Measurements from ENCODE around the gene CSF1.
"Not testable (repeated sequence)": the region's sequence is repeated elsewhere in the genome, so short reads cannot be mapped to it uniquely, and the experiment has no call there.

CSF1 gene

GRCh38 chr1:109933856-109934711 is 23.4 kb downstream of the CSF1 start:
- Histone ChIP-seq H3K27ac (ENCODE audit: low read length) (no peak overlapping the region), H3K9ac (ENCODE audit: low read length) (no peak overlapping the region), H3K27me3 (ENCODE audit: control insufficient read depth, insufficient read depth, low read length) (no peaks in the 10 kb centered on the region), H3K36me3 (ENCODE audit: control insufficient read depth, low read depth, low read length) (no peaks in the 10 kb centered on the region), H3K4me1 (ENCODE audit: control insufficient read depth, low read depth, low read length) (peaks cover 7% of the 10 kb centered on the region), H3K4me3 (ENCODE audit: low read length) (no peak overlapping the region), H3K9me3 (ENCODE audit: control insufficient read depth, low read depth, low read length) (no peaks in the 10 kb centered on the region)

GRCh38 chr1:109935451-109935900 is 24.8 kb downstream of the CSF1 start:
- H3K9ac ChIP-seq (ENCODE audit: low read length), result no peak overlapping the region
- H3K9me3 ChIP-seq (ENCODE audit: control insufficient read depth, low read depth, low read length), result no peaks in the 10 kb centered on the region
- H3K36me3 ChIP-seq (ENCODE audit: control insufficient read depth, low read depth, low read length), result no peaks in the 10 kb centered on the region
- peaks cover 7% of the 10 kb centered on the region for H3K4me1 ChIP-seq (ENCODE audit: control insufficient read depth, low read depth, low read length)
- H3K4me3 ChIP-seq (ENCODE audit: low read length), result no peak overlapping the region
- no peaks in the 10 kb centered on the region for H3K27me3 ChIP-seq (ENCODE audit: control insufficient read depth, insufficient read depth, low read length)
- no peak overlapping the region for H3K27ac ChIP-seq (ENCODE audit: low read length)

- Histone ChIP-seq H3K27ac (ENCODE audit: low read length) (no peak overlapping the region), H3K27me3 (ENCODE audit: control insufficient read depth, insufficient read depth, low read length) (no peaks in the 10 kb centered on the region), H3K9ac (ENCODE audit: low read length) (no peak overlapping the region), H3K4me1 (ENCODE audit: control insufficient read depth, low read depth, low read length) (no peaks in the 10 kb centered on the region), H3K4me3 (ENCODE audit: low read length) (no peak overlapping the region), H3K9me3 (ENCODE audit: control insufficient read depth, low read depth, low read length) (no peaks in the 10 kb centered on the region), H3K36me3 (ENCODE audit: control insufficient read depth, low read depth, low read length) (no peaks in the 10 kb centered on the region)
Measured at GRCh38 chr1:109937738-109938137, 27.1 kb downstream of the CSF1 start.

- Histone ChIP-seq H3K9ac (ENCODE audit: low read length) (no peak overlapping the region), H3K4me3 (ENCODE audit: low read length) (no peak overlapping the region), H3K4me1 (ENCODE audit: control insufficient read depth, low read depth, low read length) (no peaks in the 10 kb centered on the region), H3K27ac (ENCODE audit: low read length) (no peak overlapping the region), H3K27me3 (ENCODE audit: control insufficient read depth, insufficient read depth, low read length) (no peaks in the 10 kb centered on the region), H3K9me3 (ENCODE audit: control insufficient read depth, low read depth, low read length) (no peaks in the 10 kb centered on the region), H3K36me3 (ENCODE audit: control insufficient read depth, low read depth, low read length) (no peaks in the 10 kb centered on the region)
Measured at GRCh38 chr1:109938556-109938955, 27.9 kb downstream of the CSF1 start.

- Histone ChIP-seq H3K27me3 (ENCODE audit: control insufficient read depth, insufficient read depth, low read length) (no peaks in the 10 kb centered on the region), H3K4me3 (ENCODE audit: low read length) (no peak overlapping the region), H3K9me3 (ENCODE audit: control insufficient read depth, low read depth, low read length) (no peaks in the 10 kb centered on the region), H3K27ac (ENCODE audit: low read length) (no peak overlapping the region), H3K4me1 (ENCODE audit: control insufficient read depth, low read depth, low read length) (no peaks in the 10 kb centered on the region), H3K36me3 (ENCODE audit: control insufficient read depth, low read depth, low read length) (no peaks in the 10 kb centered on the region), H3K9ac (ENCODE audit: low read length) (no peak overlapping the region)
Measured at GRCh38 chr1:109942434-109942833, 31.8 kb downstream of the CSF1 start.

GRCh38 chr1:109944541-109944940 is 33.9 kb downstream of the CSF1 start:
- Histone ChIP-seq H3K27me3 (ENCODE audit: control insufficient read depth, insufficient read depth, low read length) (no peaks in the 10 kb centered on the region), H3K36me3 (ENCODE audit: control insufficient read depth, low read depth, low read length) (no peaks in the 10 kb centered on the region), H3K9me3 (ENCODE audit: control insufficient read depth, low read depth, low read length) (no peaks in the 10 kb centered on the region), H3K4me1 (ENCODE audit: control insufficient read depth, low read depth, low read length) (peaks cover 6% of the 10 kb centered on the region), H3K27ac (ENCODE audit: low read length) (no peak overlapping the region), H3K4me3 (ENCODE audit: low read length) (no peak overlapping the region), H3K9ac (ENCODE audit: low read length) (no peak overlapping the region)

GRCh38 chr1:109946511-109946910 is 35.9 kb downstream of the CSF1 start:
- Histone ChIP-seq H3K9ac (ENCODE audit: low read length) (no peak overlapping the region), H3K4me1 (ENCODE audit: control insufficient read depth, low read depth, low read length) (peaks cover 6% of the 10 kb centered on the region), H3K4me3 (ENCODE audit: low read length) (no peak overlapping the region), H3K27ac (ENCODE audit: low read length) (no peak overlapping the region), H3K27me3 (ENCODE audit: control insufficient read depth, insufficient read depth, low read length) (no peaks in the 10 kb centered on the region), H3K9me3 (ENCODE audit: control insufficient read depth, low read depth, low read length) (no peaks in the 10 kb centered on the region), H3K36me3 (ENCODE audit: control insufficient read depth, low read depth, low read length) (no peaks in the 10 kb centered on the region)

- no peak overlapping the region for H3K9ac ChIP-seq (ENCODE audit: low read length)
- H3K9me3 ChIP-seq (ENCODE audit: control insufficient read depth, low read depth, low read length), result no peaks in the 10 kb centered on the region
- H3K27ac ChIP-seq (ENCODE audit: low read length), result no peak overlapping the region
- H3K4me3 ChIP-seq (ENCODE audit: low read length), result no peak overlapping the region
- no peaks in the 10 kb centered on the region for H3K36me3 ChIP-seq (ENCODE audit: control insufficient read depth, low read depth, low read length)
- no peaks in the 10 kb centered on the region for H3K27me3 ChIP-seq (ENCODE audit: control insufficient read depth, insufficient read depth, low read length)
- peaks cover 6% of the 10 kb centered on the region for H3K4me1 ChIP-seq (ENCODE audit: control insufficient read depth, low read depth, low read length)
Measured at GRCh38 chr1:109947582-109948284, 37.1 kb downstream of the CSF1 start.

GRCh38 chr1:109948285-109948630 is 37.6 kb downstream of the CSF1 start:
- H3K4me3 ChIP-seq (ENCODE audit: low read length), result no peak overlapping the region
- peaks cover 6% of the 10 kb centered on the region for H3K4me1 ChIP-seq (ENCODE audit: control insufficient read depth, low read depth, low read length)
- no peaks in the 10 kb centered on the region for H3K27me3 ChIP-seq (ENCODE audit: control insufficient read depth, insufficient read depth, low read length)
- H3K36me3 ChIP-seq (ENCODE audit: control insufficient read depth, low read depth, low read length), result no peaks in the 10 kb centered on the region
- no peaks in the 10 kb centered on the region for H3K9me3 ChIP-seq (ENCODE audit: control insufficient read depth, low read depth, low read length)
- H3K9ac ChIP-seq (ENCODE audit: low read length), result no peak overlapping the region
- H3K27ac ChIP-seq (ENCODE audit: low read length), result no peak overlapping the region

GRCh38 chr1:109950038-109950437 is 39.4 kb downstream of the CSF1 start:
- Histone ChIP-seq H3K27me3 (ENCODE audit: control insufficient read depth, insufficient read depth, low read length) (no peaks in the 10 kb centered on the region), H3K9me3 (ENCODE audit: control insufficient read depth, low read depth, low read length) (no peaks in the 10 kb centered on the region)

GRCh38 chr1:109950509-109950908 is 39.9 kb downstream of the CSF1 start:
- no peak overlapping the region for H3K9ac ChIP-seq (ENCODE audit: low read length)
- H3K27me3 ChIP-seq (ENCODE audit: control insufficient read depth, insufficient read depth, low read length), result no peaks in the 10 kb centered on the region
- H3K9me3 ChIP-seq (ENCODE audit: control insufficient read depth, low read depth, low read length), result no peaks in the 10 kb centered on the region
- peaks cover 6% of the 10 kb centered on the region for H3K4me1 ChIP-seq (ENCODE audit: control insufficient read depth, low read depth, low read length)
- no peak overlapping the region for H3K27ac ChIP-seq (ENCODE audit: low read length)
- no peaks in the 10 kb centered on the region for H3K36me3 ChIP-seq (ENCODE audit: control insufficient read depth, low read depth, low read length)
- no peak overlapping the region for H3K4me3 ChIP-seq (ENCODE audit: low read length)

More at GRCh38 chr1:109950038-109950437, 39.4 kb downstream of the CSF1 start:
- Histone ChIP-seq H3K27ac (ENCODE audit: low read length) (no peak overlapping the region), H3K4me3 (ENCODE audit: low read length) (no peak overlapping the region), H3K9ac (ENCODE audit: low read length) (no peak overlapping the region), H3K4me1 (ENCODE audit: control insufficient read depth, low read depth, low read length) (peaks cover 6% of the 10 kb centered on the region), H3K36me3 (ENCODE audit: control insufficient read depth, low read depth, low read length) (no peaks in the 10 kb centered on the region)

GRCh38 chr1:109951501-109951900 is 40.9 kb downstream of the CSF1 start:
- H3K9me3 ChIP-seq (ENCODE audit: control insufficient read depth, low read depth, low read length); H3K36me3 ChIP-seq (ENCODE audit: control insufficient read depth, low read depth, low read length); H3K4me3 ChIP-seq (ENCODE audit: low read length); H3K4me1 ChIP-seq (ENCODE audit: control insufficient read depth, low read depth, low read length); H3K27me3 ChIP-seq (ENCODE audit: control insufficient read depth, insufficient read depth, low read length); H3K9ac ChIP-seq (ENCODE audit: low read length); H3K27ac ChIP-seq (ENCODE audit: low read length): not testable (repeated sequence)

Data from iPS-18a (cell line).